Activated T-helper 2 cell treated with anti-CD3 and anti-CD28 coated beads, Interferon-gamma antibody, Interleukin-2, Interleukin-4, amounts not matched to agents 10 μg/mL and 5 μg/mL and 100 μg/mL, durations not matched to agents 14 hours and 24 hours and 36 hours (primary cell): ENCODE data around the gene PTCD2. TPM values are rescaled to one million over a fixed set of nuclear protein-coding genes. Genes with fewer than 3 reads are reported as not detected.
"Not testable (repeated sequence)": the region's sequence is repeated elsewhere in the genome, so short reads cannot be mapped to it uniquely, and the experiment has no call there.

ENCODE experiments used
- DNase-seq: peaks from one replicate; pipeline ENCODE4 v3.0.0; 2021; ENCODE audit warnings: low spot score
- H3K27ac Mint-ChIP-seq: one replicate; pipeline ENCODE4 v1.8.0; 2021; ENCODE audit warnings: mixed read lengths
- H3K27me3 Mint-ChIP-seq: one replicate; pipeline ENCODE4 v1.8.0; 2021; ENCODE audit warnings: low read depth, mixed read lengths
- H3K36me3 Mint-ChIP-seq: one replicate; pipeline ENCODE4 v1.8.0; 2021; ENCODE audit warnings: low read depth, mixed read lengths
- H3K4me1 Mint-ChIP-seq: one replicate; pipeline ENCODE4 v1.8.0; 2021; ENCODE audit warnings: low read depth, mixed read lengths
- H3K4me3 Mint-ChIP-seq: one replicate; pipeline ENCODE4 v1.8.0; 2021; ENCODE audit warnings: low read depth, mild to moderate bottlenecking, moderate library complexity, mixed read lengths
- H3K9me3 Mint-ChIP-seq: one replicate; pipeline ENCODE4 v1.8.0; 2021; ENCODE audit warnings: mixed read lengths
- intact Hi-C: fragments of 100-400 bp; cut with micrococcal nuclease; formaldehyde crosslinking; loops from one replicate; pipeline ENCODE4 v1.15.1; 2023
- total RNA-seq: library from RNA; stranded (reverse); gene quantifications from 2 replicates; pipeline ENCODE4 v1.2.3, GENCODE V29; 2022

PTCD2 gene
- total RNA-seq, 1 donor from 2014 or later = 16.8 TPM

- no peak for DNase-seq
- H3K27me3 Mint-ChIP-seq = no peaks in the 10 kb centered on the region
- H3K27ac Mint-ChIP-seq = no peak overlapping the region
- H3K9me3 Mint-ChIP-seq = no peaks in the 10 kb centered on the region
- peaks cover 7% of the 10 kb centered on the region for H3K4me1 Mint-ChIP-seq
- peaks cover 51% of the 10 kb centered on the region for H3K36me3 Mint-ChIP-seq
- H3K4me3 Mint-ChIP-seq = no peak overlapping the region
- intact Hi-C loops = no loop called here
Observed at GRCh38 chr5:72286798-72287197, 33.4 kb upstream of the PTCD2 start.

DNA sequence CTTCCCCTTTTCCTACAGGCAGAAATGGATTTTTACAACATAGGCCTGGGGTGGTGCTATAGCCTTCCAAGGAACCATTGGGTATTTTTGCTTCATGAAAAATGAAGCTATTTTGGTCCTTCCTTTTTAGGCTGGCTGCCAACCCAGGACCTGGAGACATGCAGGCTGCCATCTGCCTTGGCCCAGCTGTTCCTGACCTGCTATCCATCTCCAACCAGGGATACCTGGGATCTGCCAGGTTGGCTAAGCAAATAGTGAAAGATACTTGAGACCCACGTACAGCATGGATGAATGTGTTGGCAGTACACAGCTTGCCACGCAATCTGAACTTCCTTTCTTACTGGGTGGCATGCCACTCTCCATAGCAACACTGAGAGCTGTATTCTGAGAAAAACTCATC is 31.2 kb upstream of the PTCD2 start:
- no peaks in the 10 kb centered on the region for H3K27me3 Mint-ChIP-seq
- H3K27ac Mint-ChIP-seq = no peak overlapping the region
- intact Hi-C loops = no loop called here
- DNase-seq = no peak
- H3K4me3 Mint-ChIP-seq = no peak overlapping the region
- no peaks in the 10 kb centered on the region for H3K4me1 Mint-ChIP-seq
- H3K36me3 Mint-ChIP-seq = peaks cover 51% of the 10 kb centered on the region
- no peaks in the 10 kb centered on the region for H3K9me3 Mint-ChIP-seq

GRCh38 chr5:72290356-72291133 is 29.6 kb upstream of the PTCD2 start:
- Mint-ChIP-seq H3K27me3 (no peaks in the 10 kb centered on the region), H3K4me3 (no peak overlapping the region), H3K27ac (no peak overlapping the region), H3K4me1 (peaks cover 2% of the 10 kb centered on the region), H3K9me3 (no peaks in the 10 kb centered on the region), H3K36me3 (peaks cover 60% of the 10 kb centered on the region)
- intact Hi-C loops = no loop called here
- no peak for DNase-seq

DNA sequence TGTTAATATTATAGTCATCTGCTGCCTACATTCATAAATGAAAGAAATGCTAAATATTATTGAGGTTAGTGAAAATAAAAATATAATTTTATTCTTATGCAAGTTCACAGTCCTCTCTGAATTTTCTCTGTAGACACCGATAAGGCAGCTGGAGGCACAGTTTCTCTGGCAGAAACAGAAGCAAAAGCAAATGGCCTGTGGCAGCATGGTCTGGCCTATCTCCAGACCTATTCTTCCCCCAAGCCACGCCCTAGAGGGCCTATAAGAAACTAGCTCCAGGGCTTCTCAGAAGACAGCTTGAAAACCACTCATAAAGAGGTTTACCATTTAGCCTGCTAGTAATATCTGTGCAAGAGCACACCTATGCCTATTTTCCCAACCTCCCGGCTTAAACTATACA is 28.6 kb upstream of the PTCD2 start:
- Mint-ChIP-seq H3K9me3 (no peaks in the 10 kb centered on the region), H3K4me3 (no peak overlapping the region), H3K4me1 (peaks cover 2% of the 10 kb centered on the region), H3K27ac (no peak overlapping the region), H3K36me3 (peaks cover 62% of the 10 kb centered on the region), H3K27me3 (no peaks in the 10 kb centered on the region)
- DNase-seq = no peak
- intact Hi-C loops = no loop called here

GRCh38 chr5:72292411-72292810 is 27.8 kb upstream of the PTCD2 start:
- intact Hi-C loops = no loop called here
- Mint-ChIP-seq H3K9me3 (no peaks in the 10 kb centered on the region), H3K4me3 (no peak overlapping the region), H3K36me3 (peaks cover 63% of the 10 kb centered on the region), H3K27ac (no peak overlapping the region), H3K4me1 (peaks cover 4% of the 10 kb centered on the region), H3K27me3 (no peaks in the 10 kb centered on the region)
- no peak for DNase-seq

- no peaks in the 10 kb centered on the region for H3K27me3 Mint-ChIP-seq
- no peak for DNase-seq
- no peaks in the 10 kb centered on the region for H3K9me3 Mint-ChIP-seq
- H3K27ac Mint-ChIP-seq = no peak overlapping the region
- no peak overlapping the region for H3K4me3 Mint-ChIP-seq
- intact Hi-C loops = no loop called here
- H3K4me1 Mint-ChIP-seq = peaks cover 8% of the 10 kb centered on the region
- H3K36me3 Mint-ChIP-seq = peaks cover 60% of the 10 kb centered on the region
Observed at GRCh38 chr5:72293495-72294055, 26.6 kb upstream of the PTCD2 start.

- Mint-ChIP-seq H3K9me3 (no peaks in the 10 kb centered on the region), H3K27ac (no peak overlapping the region), H3K36me3 (peaks cover 63% of the 10 kb centered on the region), H3K4me1 (peaks cover 14% of the 10 kb centered on the region), H3K27me3 (no peaks in the 10 kb centered on the region), H3K4me3 (no peak overlapping the region)
- intact Hi-C loops = no loop called here
- no peak for DNase-seq
Observed at GRCh38 chr5:72294473-72294872, 25.7 kb upstream of the PTCD2 start.

DNA sequence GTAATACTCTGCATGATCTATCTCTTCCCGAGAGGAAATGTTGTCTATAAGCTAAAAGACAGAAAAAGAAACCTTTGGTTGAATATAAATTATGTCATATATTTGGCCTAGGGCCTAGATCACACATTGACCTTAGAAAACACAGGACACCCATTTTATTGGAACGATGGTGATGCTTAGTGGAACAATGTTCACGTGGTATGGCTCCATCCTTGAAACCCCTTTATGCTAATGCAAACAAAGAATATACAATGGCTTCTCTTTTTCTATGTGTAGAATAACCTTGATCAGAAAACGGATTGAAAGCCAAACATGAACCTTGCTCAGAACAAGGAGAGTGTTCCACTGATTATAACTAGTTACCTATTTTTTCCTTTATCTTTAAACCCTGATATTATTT is 24.6 kb upstream of the PTCD2 start:
- H3K27me3 Mint-ChIP-seq = no peaks in the 10 kb centered on the region
- no peak overlapping the region for H3K27ac Mint-ChIP-seq
- no peaks in the 10 kb centered on the region for H3K9me3 Mint-ChIP-seq
- DNase-seq = no peak
- peaks cover 23% of the 10 kb centered on the region for H3K4me1 Mint-ChIP-seq
- no peak overlapping the region for H3K4me3 Mint-ChIP-seq
- intact Hi-C loops = no loop called here
- H3K36me3 Mint-ChIP-seq = peaks cover 63% of the 10 kb centered on the region

GRCh38 chr5:72296256-72296655 is 23.9 kb upstream of the PTCD2 start:
- Mint-ChIP-seq H3K27me3 (no peaks in the 10 kb centered on the region), H3K27ac (no peak overlapping the region), H3K9me3 (no peaks in the 10 kb centered on the region), H3K4me1 (peaks cover 27% of the 10 kb centered on the region), H3K36me3 (peaks cover 66% of the 10 kb centered on the region), H3K4me3 (no peak overlapping the region)
- intact Hi-C loops = no loop called here
- DNase-seq = no peak

GRCh38 chr5:72298136-72298535 is 22.0 kb upstream of the PTCD2 start:
- H3K27me3 Mint-ChIP-seq, intact Hi-C loops, H3K9me3 Mint-ChIP-seq, H3K4me3 Mint-ChIP-seq, DNase-seq: not testable (repeated sequence)
- Mint-ChIP-seq H3K4me1 (peaks cover 29% of the 10 kb centered on the region), H3K27ac (peak overlapping the region; percentile 63), H3K36me3 (peaks cover 78% of the 10 kb centered on the region)

DNA sequence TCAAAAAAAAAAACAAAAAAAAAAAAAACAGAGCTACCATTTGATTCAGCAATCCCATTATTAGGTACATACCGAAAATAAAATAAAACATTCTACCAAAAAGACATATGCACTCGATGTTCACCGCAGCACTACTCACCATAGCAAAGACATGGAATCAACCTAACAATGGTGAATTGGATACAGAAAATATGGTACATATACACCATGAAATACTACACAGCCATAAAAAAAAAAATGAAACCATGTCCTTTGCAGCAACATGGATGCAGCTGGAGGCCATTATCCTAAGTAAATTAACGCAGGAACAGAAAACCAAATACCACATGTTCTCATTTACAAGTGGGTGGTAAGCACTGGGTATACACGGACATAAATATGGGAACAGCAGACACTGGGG is 21.5 kb upstream of the PTCD2 start:
- intact Hi-C loops = no loop called here
- Mint-ChIP-seq H3K27ac (no peak overlapping the region), H3K9me3 (no peaks in the 10 kb centered on the region), H3K4me3 (no peak overlapping the region), H3K4me1 (peaks cover 29% of the 10 kb centered on the region), H3K36me3 (peaks cover 76% of the 10 kb centered on the region), H3K27me3 (no peaks in the 10 kb centered on the region)
- no peak for DNase-seq

GRCh38 chr5:72300590-72301339 is 19.4 kb upstream of the PTCD2 start:
- intact Hi-C loops = loop anchor here (10.0 kb wide), 1 partner anchor 516 kb away; no protein-coding TSS in a partner anchor
- H3K4me1 Mint-ChIP-seq = peaks cover 36% of the 10 kb centered on the region
- no peak for DNase-seq
- no peaks in the 10 kb centered on the region for H3K27me3 Mint-ChIP-seq
- no peaks in the 10 kb centered on the region for H3K9me3 Mint-ChIP-seq
- H3K27ac Mint-ChIP-seq = no peak overlapping the region
- H3K4me3 Mint-ChIP-seq = no peak overlapping the region
- peaks cover 68% of the 10 kb centered on the region for H3K36me3 Mint-ChIP-seq

DNA sequence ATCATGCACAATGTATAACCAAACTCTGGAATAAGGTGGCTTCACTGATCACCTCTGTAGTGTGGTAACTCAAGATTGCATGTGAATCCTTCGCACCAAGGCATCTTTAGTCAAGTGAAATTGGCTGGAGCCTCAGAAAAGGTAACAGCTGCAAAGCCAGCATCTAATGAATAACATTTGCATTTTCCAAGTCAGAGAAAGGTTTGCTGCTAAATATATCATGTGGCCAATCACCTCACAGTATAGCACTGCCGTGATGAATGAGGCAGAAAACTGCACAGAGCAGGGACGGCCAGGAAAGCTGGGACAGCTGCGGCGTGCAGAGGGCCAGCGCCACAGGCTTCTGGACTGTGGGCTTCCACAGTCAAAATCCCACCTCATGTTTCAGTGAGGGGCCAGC is 18.6 kb upstream of the PTCD2 start:
- DNase-seq = no peak
- H3K27me3 Mint-ChIP-seq = no peaks in the 10 kb centered on the region
- intact Hi-C loops = loop anchor here (10.0 kb wide), 1 partner anchor 517 kb away; no protein-coding TSS in a partner anchor
- H3K9me3 Mint-ChIP-seq = no peaks in the 10 kb centered on the region
- no peak overlapping the region for H3K4me3 Mint-ChIP-seq
- H3K36me3 Mint-ChIP-seq = peaks cover 65% of the 10 kb centered on the region
- no peak overlapping the region for H3K27ac Mint-ChIP-seq
- H3K4me1 Mint-ChIP-seq = peaks cover 37% of the 10 kb centered on the region
